Measurements from ENCODE around the gene OMA1. TPM values are rescaled to one million over a fixed set of nuclear protein-coding genes. Genes with fewer than 3 reads are reported as not detected.
"Not testable (repeated sequence)": the region's sequence is repeated elsewhere in the genome, so short reads cannot be mapped to it uniquely, and the experiment has no call there.

The OMA1 gene
- total RNA-seq, 4 donors from 2014 or later = 17.1 to 32.2 (median 29.0) TPM

- WGBS, 2 donors = 0 to 1% methylated on average over 39 to 41 of the region's 43 CpGs
- Histone ChIP-seq H3K4me3 (peak overlapping the region; percentile 58 to 74 (median 68)), H3K36me3 (no peaks in the 10 kb centered on the region), H3K27ac (peak overlapping the region; percentile 95 to 99 (median 98)), H3K9me3 (no peaks in the 10 kb centered on the region), H3K27me3 (no peaks in the 10 kb centered on the region), H3K4me1 (peaks cover 0 to 21% (median 11%) of the 10 kb centered on the region in 4 donors)
- TF ChIP-seq CTCF (IDR thresholded peaks at IDR 0.05) = no peak
- peak in 1 of 2 donors; percentile 24 for TF ChIP-seq POLR2A (IDR thresholded peaks at IDR 0.05)
- TF ChIP-seq EP300 (IDR thresholded peaks at IDR 0.05) = peak in 1 of 2 donors; percentile 29
- DNase-seq (ENCODE audit: low spot score in 2 of 2) = peak; percentile 66 to 76
Observed at GRCh38 chr1:58545591-58546519, 671 bp downstream of the OMA1 start.

GRCh38 chr1:58543260-58543659, 3.3 kb downstream of the OMA1 start:
- WGBS, 2 donors = 92 to 100% methylated on average over 1 of the region's 1 CpG
- peaks cover 0 to 21% (median 11%) of the 10 kb centered on the region in 4 donors for H3K4me1 ChIP-seq
- no peaks in the 10 kb centered on the region for H3K27me3 ChIP-seq
- H3K36me3 ChIP-seq = no peaks in the 10 kb centered on the region
- H3K4me3 ChIP-seq = no peak overlapping the region
- TF ChIP-seq EP300 (IDR thresholded peaks at IDR 0.05) (no peak), POLR2A (IDR thresholded peaks at IDR 0.05) (no peak), CTCF (IDR thresholded peaks at IDR 0.05) (no peak)
- H3K9me3 ChIP-seq = no peaks in the 10 kb centered on the region
- no peak overlapping the region for H3K27ac ChIP-seq
- DNase-seq (ENCODE audit: low spot score in 2 of 2) = no peak

GRCh38 chr1:58539553-58539952, 7.0 kb downstream of the OMA1 start:
- WGBS, 2 donors = 69 to 71% methylated on average over 2 of the region's 2 CpGs
- Histone ChIP-seq H3K4me1 (peaks cover 0 to 5% (median 2%) of the 10 kb centered on the region in 4 donors), H3K27me3 (no peaks in the 10 kb centered on the region), H3K36me3 (peaks cover 0 to 10% (median 0%) of the 10 kb centered on the region in 3 donors), H3K9me3 (no peaks in the 10 kb centered on the region), H3K4me3 (no peak overlapping the region), H3K27ac (no peak overlapping the region)
- DNase-seq (ENCODE audit: low spot score in 2 of 2) = no peak
- TF ChIP-seq CTCF (IDR thresholded peaks at IDR 0.05) = no peak
- no peak for TF ChIP-seq POLR2A (IDR thresholded peaks at IDR 0.05)
- TF ChIP-seq EP300 (IDR thresholded peaks at IDR 0.05) = no peak

GRCh38 chr1:58538821-58539220, 7.7 kb downstream of the OMA1 start:
- Histone ChIP-seq H3K27ac (no peak overlapping the region), H3K27me3 (no peaks in the 10 kb centered on the region), H3K36me3 (peaks cover 0 to 10% (median 0%) of the 10 kb centered on the region in 3 donors), H3K4me3 (no peak overlapping the region), H3K4me1 (no peaks in the 10 kb centered on the region), H3K9me3 (no peaks in the 10 kb centered on the region)
- TF ChIP-seq EP300 (IDR thresholded peaks at IDR 0.05) = no peak
- no peak for TF ChIP-seq CTCF (IDR thresholded peaks at IDR 0.05)
- TF ChIP-seq POLR2A (IDR thresholded peaks at IDR 0.05) = no peak
- WGBS, 2 donors = 82 to 85% methylated on average over 3 of the region's 3 CpGs
- DNase-seq (ENCODE audit: low spot score in 2 of 2) = no peak

GRCh38 chr1:58531842-58532241, 14.7 kb downstream of the OMA1 start:
- not testable (repeated sequence) for H3K36me3 ChIP-seq

More at GRCh38 chr1:58531842-58532241, 14.7 kb downstream of the OMA1 start:
- not testable (repeated sequence) for DNase-seq (ENCODE audit: low spot score in 2 of 2); H3K27me3 ChIP-seq; H3K4me1 ChIP-seq; H3K4me3 ChIP-seq; H3K9me3 ChIP-seq; H3K27ac ChIP-seq
- WGBS, 2 donors = 66 to 75% methylated on average over 1 of the region's 1 CpG
